ENCODE results near the gene MALL. TPM values are rescaled to one million over a fixed set of nuclear protein-coding genes. Genes with fewer than 3 reads are reported as not detected.
"Not testable (repeated sequence)": the region's sequence is repeated elsewhere in the genome, so short reads cannot be mapped to it uniquely, and the experiment has no call there.

The MALL gene
- total RNA-seq (0.27 TPM), polyA plus RNA-seq (under 1 TPM in 3 of 4 donors, not detected in 1; 0.13 to 0.34 (median 0.19) TPM)

- peaks cover 29% of the 10 kb centered on the region for H3K27me3 Mint-ChIP-seq
- Histone ChIP-seq H3K27me3 (ENCODE audit: control insufficient read depth, insufficient read depth, low read length) (peaks cover 6% of the 10 kb centered on the region), H3K4me3 (ENCODE audit: low read depth, low read length) (no peak within 1 kb of the TSS), H3K27ac (ENCODE audit: insufficient read depth, low read length, poor library complexity, severe bottlenecking) (no peak within 1 kb of the TSS), H3K4me1 (ENCODE audit: control insufficient read depth, insufficient read depth, low read length, poor library complexity, severe bottlenecking) (no peaks in the 10 kb centered on the region), H3K36me3 (ENCODE audit: control insufficient read depth, insufficient read depth, low read length) (no peaks in the 10 kb centered on the region), H3K9me3 (ENCODE audit: control insufficient read depth in 2 of 2, low read length in 2 of 2) (no peaks in the 10 kb centered on the region)
- peaks cover 3% of the 10 kb centered on the region for H3K36me3 Mint-ChIP-seq
- H3K9me3 Mint-ChIP-seq = peaks cover 0 to 4% (median 0%) of the 10 kb centered on the region in 7 donors
- peak within 1 kb of the TSS in 1 of 4 donors; percentile 39 for H3K4me3 Mint-ChIP-seq
- no peak for DNase-seq
- ATAC-seq (ENCODE audit: low read depth in 2 of 2) = no peak
- H3K27ac Mint-ChIP-seq = no peak within 1 kb of the TSS
- H3K4me1 Mint-ChIP-seq = no peaks in the 10 kb centered on the region
Observed at GRCh38 chr2:110115291-110116032, at the start of gene MALL. Gene MALL, minus strand, starts transcription at chr2:110115822. Its CDS starts 30 bp downstream, at chr2:110115792.

- Mint-ChIP-seq H3K36me3 (peaks cover 3% of the 10 kb centered on the region), H3K4me3 (no peak overlapping the region), H3K9me3 (peaks cover 2 to 11% (median 4%) of the 10 kb centered on the region in 7 donors), H3K27me3 (peaks cover 14% of the 10 kb centered on the region), H3K4me1 (peaks cover 0 to 6% (median 0%) of the 10 kb centered on the region in 4 donors), H3K27ac (no peak overlapping the region)
- DNase-seq (peak in 2 of 3 donors; percentile 9 to 55), ATAC-seq (ENCODE audit: low read depth in 2 of 2) (peak in 1 of 2 donors; percentile 42)
- Histone ChIP-seq H3K9me3 (ENCODE audit: control insufficient read depth in 2 of 2, low read length in 2 of 2) (peaks cover 0 to 2% of the 10 kb centered on the region in 2 experiments), H3K4me1 (ENCODE audit: control insufficient read depth, insufficient read depth, low read length, poor library complexity, severe bottlenecking) (no peaks in the 10 kb centered on the region), H3K36me3 (ENCODE audit: control insufficient read depth, insufficient read depth, low read length) (no peaks in the 10 kb centered on the region), H3K27me3 (ENCODE audit: control insufficient read depth, insufficient read depth, low read length) (peaks cover 9% of the 10 kb centered on the region), H3K4me3 (ENCODE audit: low read depth, low read length) (no peak overlapping the region), H3K27ac (ENCODE audit: insufficient read depth, low read length, poor library complexity, severe bottlenecking) (no peak overlapping the region)
Observed at GRCh38 chr2:110157153-110157793, 41.7 kb upstream of the MALL start.

GRCh38 chr2:110154828-110155227 lies 39.2 kb upstream of the MALL start:
- not testable (repeated sequence) for H3K9me3 ChIP-seq (ENCODE audit: control insufficient read depth in 2 of 2, low read length in 2 of 2); H3K36me3 Mint-ChIP-seq; H3K4me3 ChIP-seq (ENCODE audit: low read depth, low read length); H3K27me3 ChIP-seq (ENCODE audit: control insufficient read depth, insufficient read depth, low read length); H3K4me1 Mint-ChIP-seq; H3K4me1 ChIP-seq (ENCODE audit: control insufficient read depth, insufficient read depth, low read length, poor library complexity, severe bottlenecking); H3K36me3 ChIP-seq (ENCODE audit: control insufficient read depth, insufficient read depth, low read length); DNase-seq; ATAC-seq (ENCODE audit: low read depth in 2 of 2); H3K27ac ChIP-seq (ENCODE audit: insufficient read depth, low read length, poor library complexity, severe bottlenecking); H3K4me3 Mint-ChIP-seq; H3K27ac Mint-ChIP-seq
- Mint-ChIP-seq H3K9me3 (peaks cover 2 to 11% (median 4%) of the 10 kb centered on the region in 7 donors), H3K27me3 (peaks cover 15% of the 10 kb centered on the region)

- H3K4me1 ChIP-seq (ENCODE audit: control insufficient read depth, insufficient read depth, low read length, poor library complexity, severe bottlenecking); H3K4me3 ChIP-seq (ENCODE audit: low read depth, low read length); H3K27ac Mint-ChIP-seq; H3K27me3 ChIP-seq (ENCODE audit: control insufficient read depth, insufficient read depth, low read length); H3K36me3 Mint-ChIP-seq; H3K27ac ChIP-seq (ENCODE audit: insufficient read depth, low read length, poor library complexity, severe bottlenecking); H3K4me1 Mint-ChIP-seq; DNase-seq; H3K9me3 ChIP-seq (ENCODE audit: control insufficient read depth in 2 of 2, low read length in 2 of 2); H3K4me3 Mint-ChIP-seq; H3K36me3 ChIP-seq (ENCODE audit: control insufficient read depth, insufficient read depth, low read length); ATAC-seq (ENCODE audit: low read depth in 2 of 2): not testable (repeated sequence)
- Mint-ChIP-seq H3K27me3 (peaks cover 19% of the 10 kb centered on the region), H3K9me3 (peaks cover 2 to 11% (median 4%) of the 10 kb centered on the region in 7 donors)
Observed at GRCh38 chr2:110154188-110154587, 38.6 kb upstream of the MALL start.

- no peaks in the 10 kb centered on the region for H3K4me1 ChIP-seq (ENCODE audit: control insufficient read depth, insufficient read depth, low read length, poor library complexity, severe bottlenecking)
- Mint-ChIP-seq H3K27me3 (peaks cover 15% of the 10 kb centered on the region), H3K36me3 (peaks cover 3% of the 10 kb centered on the region), H3K4me3 (no peak overlapping the region), H3K27ac (no peak overlapping the region), H3K4me1 (peaks cover 0 to 6% (median 0%) of the 10 kb centered on the region in 4 donors), H3K9me3 (peaks cover 2 to 11% (median 4%) of the 10 kb centered on the region in 7 donors)
- DNase-seq (no peak), ATAC-seq (ENCODE audit: low read depth in 2 of 2) (no peak)
- H3K36me3 ChIP-seq (ENCODE audit: control insufficient read depth, insufficient read depth, low read length) = no peaks in the 10 kb centered on the region
- peaks cover 0 to 2% of the 10 kb centered on the region in 2 experiments for H3K9me3 ChIP-seq (ENCODE audit: control insufficient read depth in 2 of 2, low read length in 2 of 2)
- H3K27me3 ChIP-seq (ENCODE audit: control insufficient read depth, insufficient read depth, low read length) = peaks cover 3% of the 10 kb centered on the region
- no peak overlapping the region for H3K27ac ChIP-seq (ENCODE audit: insufficient read depth, low read length, poor library complexity, severe bottlenecking)
- no peak overlapping the region for H3K4me3 ChIP-seq (ENCODE audit: low read depth, low read length)
Observed at GRCh38 chr2:110153416-110153815, 37.8 kb upstream of the MALL start.

- Histone ChIP-seq H3K27me3 (ENCODE audit: control insufficient read depth, insufficient read depth, low read length) (peaks cover 3% of the 10 kb centered on the region), H3K9me3 (ENCODE audit: control insufficient read depth in 2 of 2, low read length in 2 of 2) (peaks cover 0 to 2% of the 10 kb centered on the region in 2 experiments), H3K36me3 (ENCODE audit: control insufficient read depth, insufficient read depth, low read length) (no peaks in the 10 kb centered on the region), H3K4me3 (ENCODE audit: low read depth, low read length) (no peak overlapping the region), H3K4me1 (ENCODE audit: control insufficient read depth, insufficient read depth, low read length, poor library complexity, severe bottlenecking) (no peaks in the 10 kb centered on the region), H3K27ac (ENCODE audit: insufficient read depth, low read length, poor library complexity, severe bottlenecking) (no peak overlapping the region)
- DNase-seq (no peak), ATAC-seq (ENCODE audit: low read depth in 2 of 2) (no peak)
- H3K27me3 Mint-ChIP-seq = peaks cover 14% of the 10 kb centered on the region
- no peak overlapping the region for H3K27ac Mint-ChIP-seq
- H3K4me1 Mint-ChIP-seq = peaks cover 0 to 6% (median 0%) of the 10 kb centered on the region in 4 donors
- H3K36me3 Mint-ChIP-seq = peaks cover 3% of the 10 kb centered on the region
- H3K4me3 Mint-ChIP-seq = no peak overlapping the region
- H3K9me3 Mint-ChIP-seq = peaks cover 2 to 11% (median 4%) of the 10 kb centered on the region in 7 donors
Observed at GRCh38 chr2:110152943-110153342, 37.3 kb upstream of the MALL start.

GRCh38 chr2:110149330-110150220 lies 34.0 kb upstream of the MALL start:
- ATAC-seq (ENCODE audit: low read depth in 2 of 2) (no peak), DNase-seq (no peak)
- Histone ChIP-seq H3K4me1 (ENCODE audit: control insufficient read depth, insufficient read depth, low read length, poor library complexity, severe bottlenecking) (no peaks in the 10 kb centered on the region), H3K27me3 (ENCODE audit: control insufficient read depth, insufficient read depth, low read length) (peaks cover 2% of the 10 kb centered on the region), H3K9me3 (ENCODE audit: control insufficient read depth in 2 of 2, low read length in 2 of 2) (no peaks in the 10 kb centered on the region), H3K36me3 (ENCODE audit: control insufficient read depth, insufficient read depth, low read length) (no peaks in the 10 kb centered on the region), H3K27ac (ENCODE audit: insufficient read depth, low read length, poor library complexity, severe bottlenecking) (no peak overlapping the region), H3K4me3 (ENCODE audit: low read depth, low read length) (no peak overlapping the region)
- H3K27ac Mint-ChIP-seq = no peak overlapping the region
- H3K27me3 Mint-ChIP-seq = peaks cover 13% of the 10 kb centered on the region
- H3K9me3 Mint-ChIP-seq = peaks cover 2 to 7% (median 4%) of the 10 kb centered on the region in 7 donors
- H3K4me3 Mint-ChIP-seq = no peak overlapping the region
- H3K36me3 Mint-ChIP-seq = no peaks in the 10 kb centered on the region
- no peaks in the 10 kb centered on the region for H3K4me1 Mint-ChIP-seq
